SJSA1 (cell line): ENCODE results near the gene WWOX. TPM values are rescaled to one million over a fixed set of nuclear protein-coding genes. Genes with fewer than 3 reads are reported as not detected.

Experiments
- DNase-seq, 2 experiments: peaks; one replicate each; pipeline ENCODE4 v3.0.0-alpha.2; 2015 to 2020; ENCODE audit warnings: low spot score in 2 of 2, low read depth in 1 of 2
- H3K27ac ChIP-seq: fragments of 250-450 bp; sonication (Bioruptor Pico); 2 replicates; pipeline ENCODE4 v1.5.1; 2020; ENCODE audit warnings: mild to moderate bottlenecking, moderate library complexity
- H3K27me3 ChIP-seq: fragments of 250-450 bp; sonication (Bioruptor Pico); replicated peaks from 2 replicates; pipeline ENCODE4 v1.5.1; 2020; ENCODE audit warnings: mild to moderate bottlenecking, moderate library complexity
- H3K36me3 ChIP-seq: fragments of 250-450 bp; sonication (Bioruptor Pico); 2 replicates; pipeline ENCODE4 v1.5.1; 2020; ENCODE audit warnings: mild to moderate bottlenecking
- H3K4me1 ChIP-seq: fragments of 250-450 bp; sonication (Bioruptor Pico); replicated peaks from 2 replicates; pipeline ENCODE4 v1.6.1; 2021; ENCODE audit warnings: mild to moderate bottlenecking
- H3K4me3 ChIP-seq: fragments of 250-450 bp; sonication (Bioruptor Pico); 2 replicates; pipeline ENCODE4 v1.5.1; 2020; ENCODE audit warnings: mild to moderate bottlenecking
- H3K9me3 ChIP-seq: fragments of 250-450 bp; sonication (Bioruptor Pico); replicated peaks from 2 replicates; pipeline ENCODE4 v1.5.1; 2020; ENCODE audit warnings: mild to moderate bottlenecking
- total RNA-seq: library from RNA; depleted of rRNA; stranded (reverse); fragments of >200 nt; shearing (Covaris generic); gene quantifications from 2 replicates; pipeline ENCODE4 v1.2.3, GENCODE V29; 2014

The WWOX gene
- total RNA-seq, 1 experiment from 2014 or later, result 13.4 TPM

GRCh38 chr16:79172976-79173500 is 1073.6 kb downstream of the WWOX start:
- no peak for DNase-seq
- no peaks in the 10 kb centered on the region for H3K4me1 ChIP-seq
- H3K4me3 ChIP-seq, result no peak overlapping the region
- H3K27ac ChIP-seq, result no peak overlapping the region
- no peaks in the 10 kb centered on the region for H3K27me3 ChIP-seq
- H3K9me3 ChIP-seq, result 0 out of 2 replicates have a peak, but pooled peaks cover 5% of the 10 kb centered on the region
- H3K36me3 ChIP-seq, result no peaks in the 10 kb centered on the region

- no peak overlapping the region for H3K4me3 ChIP-seq
- no peaks in the 10 kb centered on the region for H3K27me3 ChIP-seq
- no peak for DNase-seq
- H3K36me3 ChIP-seq, result no peaks in the 10 kb centered on the region
- H3K4me1 ChIP-seq, result no peaks in the 10 kb centered on the region
- no peak overlapping the region for H3K27ac ChIP-seq
- H3K9me3 ChIP-seq, result 0 out of 2 replicates have a peak, but pooled peaks cover 5% of the 10 kb centered on the region
These were observed 1074.5 kb downstream of the WWOX start for GRCh38 chr16:79173919-79174318.

DNA sequence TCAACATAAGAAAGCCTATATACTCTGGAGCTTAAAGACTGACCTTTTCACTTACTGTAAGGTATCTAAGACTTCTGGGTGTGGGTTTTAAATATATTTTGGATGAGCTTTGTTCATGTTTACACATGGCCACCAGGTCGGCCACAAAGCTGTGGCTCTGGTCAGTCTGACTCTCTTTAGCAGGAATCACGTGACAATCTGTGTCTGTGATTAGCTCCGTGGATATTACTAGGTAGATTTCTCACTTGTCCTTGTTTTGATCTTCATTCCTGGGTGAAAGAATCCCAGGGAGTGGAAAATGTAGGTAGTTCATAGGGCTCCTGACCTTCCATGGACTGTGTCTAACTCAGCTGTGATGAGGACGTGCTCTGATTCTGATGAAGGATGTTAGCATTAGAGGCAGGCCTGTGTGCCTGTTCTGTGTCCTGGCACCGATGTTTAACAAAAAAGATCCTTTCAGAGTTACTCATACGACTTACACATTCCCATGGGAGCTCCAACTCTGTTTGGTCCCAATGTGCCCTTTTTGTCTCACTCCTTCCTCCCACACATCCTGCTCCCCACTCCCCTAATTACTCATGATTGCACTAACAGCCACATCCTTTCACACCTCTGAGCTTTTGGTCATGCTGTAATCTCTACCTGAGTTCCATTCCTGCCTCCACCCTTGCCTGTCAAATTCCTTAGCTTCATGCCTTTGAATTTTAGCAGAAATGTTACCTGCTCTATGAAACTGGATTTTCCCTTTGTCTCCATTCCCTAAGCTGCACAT is 1076.0 kb downstream of the WWOX start:
- H3K9me3 ChIP-seq, result peaks cover 8% of the 10 kb centered on the region
- no peaks in the 10 kb centered on the region for H3K36me3 ChIP-seq

GRCh38 chr16:79177018-79177417 is 1077.6 kb downstream of the WWOX start:
- H3K4me3 ChIP-seq, result no peak overlapping the region
- H3K36me3 ChIP-seq, result no peaks in the 10 kb centered on the region
- H3K27ac ChIP-seq, result no peak overlapping the region
- H3K9me3 ChIP-seq, result peaks cover 8% of the 10 kb centered on the region
- no peaks in the 10 kb centered on the region for H3K4me1 ChIP-seq
- no peaks in the 10 kb centered on the region for H3K27me3 ChIP-seq
- no peak for DNase-seq

More for the DNA sequence above, 1076.0 kb downstream of the WWOX start:
- no peak for DNase-seq
- H3K4me3 ChIP-seq, result no peak overlapping the region
- H3K4me1 ChIP-seq, result no peaks in the 10 kb centered on the region
- no peaks in the 10 kb centered on the region for H3K27me3 ChIP-seq
- no peak overlapping the region for H3K27ac ChIP-seq

GRCh38 chr16:79181419-79181818 is 1082.0 kb downstream of the WWOX start:
- peaks cover 3% of the 10 kb centered on the region for H3K9me3 ChIP-seq
- no peak overlapping the region for H3K4me3 ChIP-seq

DNA sequence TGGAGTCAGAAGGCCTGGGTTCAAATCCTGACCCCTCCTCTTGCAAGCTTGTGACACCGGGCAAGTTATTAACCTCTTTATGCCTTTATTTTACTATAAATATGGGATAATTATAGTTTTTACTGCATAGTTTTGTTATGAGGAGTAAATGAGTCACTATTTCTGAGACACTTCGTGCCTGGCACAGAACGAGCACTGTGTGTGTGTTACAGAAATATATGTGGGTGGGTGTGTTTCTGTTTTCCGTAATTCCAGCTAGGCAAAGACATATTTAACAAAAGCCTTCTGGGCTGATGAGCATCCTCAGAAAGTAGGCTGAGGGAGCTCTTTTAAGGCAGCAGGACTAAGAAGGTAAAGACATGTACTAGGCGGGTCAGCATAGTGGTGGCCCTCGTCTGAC is 1083.2 kb downstream of the WWOX start:
- Histone ChIP-seq H3K36me3 (no peaks in the 10 kb centered on the region), H3K4me1 (no peaks in the 10 kb centered on the region), H3K9me3 (peaks cover 8% of the 10 kb centered on the region), H3K27ac (no peak overlapping the region), H3K4me3 (no peak overlapping the region), H3K27me3 (no peaks in the 10 kb centered on the region)
- no peak for DNase-seq

More at GRCh38 chr16:79181419-79181818, 1082.0 kb downstream of the WWOX start:
- H3K4me1 ChIP-seq, result no peaks in the 10 kb centered on the region
- H3K36me3 ChIP-seq, result no peaks in the 10 kb centered on the region
- DNase-seq, result no peak
- H3K27ac ChIP-seq, result no peak overlapping the region
- H3K27me3 ChIP-seq, result no peaks in the 10 kb centered on the region

DNA sequence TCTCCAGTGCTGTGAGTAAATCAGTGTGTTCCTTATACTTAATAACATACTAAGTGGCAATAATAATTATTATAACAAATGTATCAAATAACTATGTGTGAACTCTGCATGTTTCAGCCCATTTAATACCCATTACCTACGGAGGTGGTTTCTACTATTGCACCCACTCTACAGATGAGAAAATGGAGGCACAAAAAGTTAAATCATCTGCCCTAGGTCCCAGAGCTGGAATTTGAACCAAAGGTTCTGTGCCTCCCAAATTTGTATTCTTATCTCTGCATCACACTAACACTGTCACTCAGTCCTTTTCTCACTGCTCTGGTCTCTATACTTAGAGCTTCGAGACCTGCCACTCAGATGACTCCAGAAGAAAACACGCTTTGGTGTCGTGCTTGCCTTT is 1084.1 kb downstream of the WWOX start:
- Histone ChIP-seq H3K4me1 (no peaks in the 10 kb centered on the region), H3K9me3 (peaks cover 8% of the 10 kb centered on the region), H3K36me3 (no peaks in the 10 kb centered on the region), H3K27ac (no peak overlapping the region), H3K4me3 (no peak overlapping the region), H3K27me3 (no peaks in the 10 kb centered on the region)
- no peak for DNase-seq

DNA sequence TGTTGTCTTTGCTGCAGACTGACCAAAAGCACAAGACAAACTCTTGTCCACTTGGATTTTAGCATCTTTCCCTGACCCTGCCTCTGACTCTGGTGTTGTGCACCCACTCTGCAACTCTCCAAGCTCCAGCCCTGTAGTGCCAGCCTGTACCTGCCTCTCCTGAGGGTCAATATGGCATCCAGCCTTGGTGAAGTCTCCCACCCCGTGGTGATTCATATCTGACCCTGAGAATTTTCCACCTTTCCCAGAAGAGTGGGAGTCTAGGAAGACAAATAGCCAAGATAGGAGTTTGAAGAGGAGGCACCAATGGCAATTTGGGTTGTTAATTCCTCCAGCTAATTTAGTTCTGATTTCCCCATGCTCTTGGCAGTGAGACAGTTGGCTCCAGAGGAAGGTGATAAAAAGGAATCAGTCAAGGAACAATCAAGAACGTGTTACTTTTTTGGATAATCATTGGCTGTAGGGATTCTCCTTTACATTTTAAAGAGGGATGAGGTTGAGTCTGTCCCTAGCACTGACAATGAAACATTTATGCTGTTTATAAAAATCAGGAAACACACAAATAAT is 1085.1 kb downstream of the WWOX start:
- Histone ChIP-seq H3K36me3 (no peaks in the 10 kb centered on the region), H3K4me1 (no peaks in the 10 kb centered on the region), H3K4me3 (no peak overlapping the region), H3K27ac (no peak overlapping the region), H3K9me3 (peaks cover 6% of the 10 kb centered on the region), H3K27me3 (no peaks in the 10 kb centered on the region)
- no peak for DNase-seq

- no peaks in the 10 kb centered on the region for H3K4me1 ChIP-seq
- H3K36me3 ChIP-seq, result no peaks in the 10 kb centered on the region
- no peak for DNase-seq
- H3K9me3 ChIP-seq, result 0 out of 2 replicates have a peak, but pooled peaks cover 5% of the 10 kb centered on the region
- H3K27me3 ChIP-seq, result no peaks in the 10 kb centered on the region
- no peak overlapping the region for H3K4me3 ChIP-seq
- H3K27ac ChIP-seq, result no peak overlapping the region
These were observed 1086.3 kb downstream of the WWOX start for GRCh38 chr16:79185711-79186110.

- Histone ChIP-seq H3K9me3 (0 out of 2 replicates have a peak, but pooled peaks cover 5% of the 10 kb centered on the region), H3K4me3 (no peak overlapping the region), H3K27ac (no peak overlapping the region), H3K36me3 (no peaks in the 10 kb centered on the region), H3K27me3 (no peaks in the 10 kb centered on the region), H3K4me1 (no peaks in the 10 kb centered on the region)
- no peak for DNase-seq
These were observed 1086.7 kb downstream of the WWOX start for GRCh38 chr16:79186196-79186595.

- Histone ChIP-seq H3K27ac (no peak overlapping the region), H3K4me1 (no peaks in the 10 kb centered on the region), H3K36me3 (no peaks in the 10 kb centered on the region), H3K4me3 (no peak overlapping the region), H3K9me3 (0 out of 2 replicates have a peak, but pooled peaks cover 5% of the 10 kb centered on the region), H3K27me3 (no peaks in the 10 kb centered on the region)
- DNase-seq, result no peak
These were observed 1088.8 kb downstream of the WWOX start for GRCh38 chr16:79188115-79188738.

- DNase-seq, result no peak
- H3K36me3 ChIP-seq, result no peaks in the 10 kb centered on the region
- H3K4me1 ChIP-seq, result no peaks in the 10 kb centered on the region
- no peak overlapping the region for H3K4me3 ChIP-seq
- no peak overlapping the region for H3K27ac ChIP-seq
- no peaks in the 10 kb centered on the region for H3K27me3 ChIP-seq
- H3K9me3 ChIP-seq, result 0 out of 2 replicates have a peak, but pooled peaks cover 5% of the 10 kb centered on the region
These were observed 1089.3 kb downstream of the WWOX start for GRCh38 chr16:79188739-79189122.

DNA sequence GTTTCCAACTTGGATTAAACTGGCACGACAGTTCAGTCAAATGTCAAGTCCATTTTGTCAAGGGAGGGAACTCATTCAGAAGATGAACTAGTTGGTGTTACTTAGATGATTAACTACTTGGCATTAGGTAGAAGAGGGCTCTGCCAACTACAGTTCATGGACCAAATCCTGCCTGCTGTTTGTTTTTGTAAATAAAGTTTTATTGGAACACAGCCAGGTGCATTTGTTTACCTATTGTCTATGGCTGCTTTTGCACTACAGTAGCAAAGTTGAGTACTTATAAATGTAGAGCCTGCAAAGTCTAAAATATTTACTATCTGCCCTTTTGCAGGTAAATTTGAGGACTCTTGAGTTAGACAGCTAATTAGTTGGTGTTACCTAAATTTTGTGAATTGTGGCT is 1091.1 kb downstream of the WWOX start:
- no peak overlapping the region for H3K27ac ChIP-seq
- no peaks in the 10 kb centered on the region for H3K27me3 ChIP-seq
- DNase-seq, result no peak
- no peaks in the 10 kb centered on the region for H3K36me3 ChIP-seq
- no peaks in the 10 kb centered on the region for H3K4me1 ChIP-seq
- H3K9me3 ChIP-seq, result 0 out of 2 replicates have a peak, but pooled peaks cover 5% of the 10 kb centered on the region
- no peak overlapping the region for H3K4me3 ChIP-seq

GRCh38 chr16:79191933-79192332 is 1092.5 kb downstream of the WWOX start:
- no peaks in the 10 kb centered on the region for H3K36me3 ChIP-seq
- H3K4me3 ChIP-seq, result no peak overlapping the region
- H3K9me3 ChIP-seq, result 0 out of 2 replicates have a peak, but pooled peaks cover 5% of the 10 kb centered on the region
- no peaks in the 10 kb centered on the region for H3K4me1 ChIP-seq
- no peaks in the 10 kb centered on the region for H3K27me3 ChIP-seq
- no peak overlapping the region for H3K27ac ChIP-seq
- no peak for DNase-seq
